ENCODE data around the gene INKA2.

INKA2 gene

DNA sequence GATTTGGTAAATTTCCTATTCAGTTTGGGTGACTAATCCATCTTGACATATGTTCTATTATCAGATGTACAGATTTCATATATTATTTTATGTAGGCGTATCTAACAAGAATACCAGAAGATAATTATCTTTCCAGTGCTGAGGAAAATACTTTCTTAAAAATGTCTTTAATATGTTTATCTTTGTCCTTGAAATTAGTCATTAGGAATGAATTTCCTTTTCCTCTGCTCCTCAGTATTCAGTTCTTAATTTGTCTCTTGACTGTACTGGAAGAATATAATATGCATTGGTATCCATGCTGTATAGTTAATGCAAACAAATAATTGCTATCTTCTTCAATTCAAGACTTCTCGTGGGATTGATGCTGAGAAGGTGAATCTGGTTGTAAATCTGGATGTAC is 23.1 kb upstream of the INKA2 start:
- H3K4me3 ChIP-seq (ENCODE audit: low read depth, low read length), result no peak overlapping the region
- H3K9me3 ChIP-seq (ENCODE audit: control insufficient read depth, low read length), result no peaks in the 10 kb centered on the region
- no peaks in the 10 kb centered on the region for H3K79me2 ChIP-seq
- no peaks in the 10 kb centered on the region for H3K36me3 ChIP-seq (ENCODE audit: control insufficient read depth, insufficient read depth, low read length)
- H3K27ac ChIP-seq, result no peak overlapping the region
- no peak for TF ChIP-seq CTCF (IDR thresholded peaks at IDR 0.05)
- no peaks in the 10 kb centered on the region for H3K4me1 ChIP-seq
- no peak overlapping the region for H3K9ac ChIP-seq
- no peak overlapping the region for H3K4me2 ChIP-seq (ENCODE audit: low read length)
- H3K27me3 ChIP-seq (ENCODE audit: control insufficient read depth, insufficient read depth, low read length), result no peaks in the 10 kb centered on the region
- H2AFZ ChIP-seq, result no peak overlapping the region

GRCh38 chr1:111761717-111762116 is 22.5 kb upstream of the INKA2 start:
- Histone ChIP-seq H3K4me1 (no peaks in the 10 kb centered on the region), H3K4me2 (ENCODE audit: low read length) (no peak overlapping the region), H3K79me2 (no peaks in the 10 kb centered on the region), H3K9ac (no peak overlapping the region), H2AFZ (no peak overlapping the region), H3K9me3 (ENCODE audit: control insufficient read depth, low read length) (no peaks in the 10 kb centered on the region), H3K27me3 (ENCODE audit: control insufficient read depth, insufficient read depth, low read length) (no peaks in the 10 kb centered on the region), H3K36me3 (ENCODE audit: control insufficient read depth, insufficient read depth, low read length) (no peaks in the 10 kb centered on the region), H3K4me3 (ENCODE audit: low read depth, low read length) (no peak overlapping the region), H3K27ac (no peak overlapping the region)
- no peak for TF ChIP-seq CTCF (IDR thresholded peaks at IDR 0.05)

GRCh38 chr1:111758373-111758772 is 19.2 kb upstream of the INKA2 start:
- Histone ChIP-seq H3K9ac (no peak overlapping the region), H3K9me3 (ENCODE audit: control insufficient read depth, low read length) (no peaks in the 10 kb centered on the region), H3K4me1 (no peaks in the 10 kb centered on the region)

DNA sequence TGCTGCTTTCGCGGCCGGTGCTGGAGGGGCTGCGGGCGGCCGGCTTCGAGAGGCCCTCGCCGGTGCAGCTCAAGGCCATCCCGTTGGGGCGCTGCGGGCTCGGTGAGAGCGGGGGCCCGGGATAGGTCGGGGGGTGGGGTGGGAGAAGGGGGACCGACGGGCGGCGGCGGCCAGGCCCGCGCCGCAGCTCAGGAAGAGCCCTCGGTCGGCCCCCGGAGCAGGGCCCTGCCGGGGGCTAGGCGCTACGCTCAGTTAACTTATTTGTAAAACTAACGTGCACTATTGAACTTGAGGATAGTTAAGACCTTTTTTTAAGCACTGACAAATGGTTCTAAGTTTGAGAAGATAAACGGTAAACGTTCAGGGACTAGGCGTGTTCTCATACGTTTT is 16.9 kb upstream of the INKA2 start:
- TF ChIP-seq CTCF (IDR thresholded peaks at IDR 0.05), result no peak
- H3K9ac ChIP-seq, result no peak overlapping the region
- no peaks in the 10 kb centered on the region for H3K9me3 ChIP-seq (ENCODE audit: control insufficient read depth, low read length)
- H3K27me3 ChIP-seq (ENCODE audit: control insufficient read depth, insufficient read depth, low read length), result no peaks in the 10 kb centered on the region
- H3K4me2 ChIP-seq (ENCODE audit: low read length), result peak overlapping the region; percentile 88
- no peaks in the 10 kb centered on the region for H3K36me3 ChIP-seq (ENCODE audit: control insufficient read depth, insufficient read depth, low read length)
- H3K79me2 ChIP-seq, result no peaks in the 10 kb centered on the region
- H3K27ac ChIP-seq, result peak overlapping the region; percentile 86
- peak overlapping the region; percentile 91 for H2AFZ ChIP-seq
- peak overlapping the region; percentile 86 for H3K4me3 ChIP-seq (ENCODE audit: low read depth, low read length)
- H3K4me1 ChIP-seq, result no peaks in the 10 kb centered on the region

More at GRCh38 chr1:111758373-111758772, 19.2 kb upstream of the INKA2 start:
- Histone ChIP-seq H2AFZ (no peak overlapping the region), H3K4me3 (ENCODE audit: low read depth, low read length) (no peak overlapping the region), H3K4me2 (ENCODE audit: low read length) (no peak overlapping the region), H3K79me2 (no peaks in the 10 kb centered on the region), H3K27me3 (ENCODE audit: control insufficient read depth, insufficient read depth, low read length) (no peaks in the 10 kb centered on the region), H3K36me3 (ENCODE audit: control insufficient read depth, insufficient read depth, low read length) (no peaks in the 10 kb centered on the region), H3K27ac (no peak overlapping the region)
- TF ChIP-seq CTCF (IDR thresholded peaks at IDR 0.05), result no peak

DNA sequence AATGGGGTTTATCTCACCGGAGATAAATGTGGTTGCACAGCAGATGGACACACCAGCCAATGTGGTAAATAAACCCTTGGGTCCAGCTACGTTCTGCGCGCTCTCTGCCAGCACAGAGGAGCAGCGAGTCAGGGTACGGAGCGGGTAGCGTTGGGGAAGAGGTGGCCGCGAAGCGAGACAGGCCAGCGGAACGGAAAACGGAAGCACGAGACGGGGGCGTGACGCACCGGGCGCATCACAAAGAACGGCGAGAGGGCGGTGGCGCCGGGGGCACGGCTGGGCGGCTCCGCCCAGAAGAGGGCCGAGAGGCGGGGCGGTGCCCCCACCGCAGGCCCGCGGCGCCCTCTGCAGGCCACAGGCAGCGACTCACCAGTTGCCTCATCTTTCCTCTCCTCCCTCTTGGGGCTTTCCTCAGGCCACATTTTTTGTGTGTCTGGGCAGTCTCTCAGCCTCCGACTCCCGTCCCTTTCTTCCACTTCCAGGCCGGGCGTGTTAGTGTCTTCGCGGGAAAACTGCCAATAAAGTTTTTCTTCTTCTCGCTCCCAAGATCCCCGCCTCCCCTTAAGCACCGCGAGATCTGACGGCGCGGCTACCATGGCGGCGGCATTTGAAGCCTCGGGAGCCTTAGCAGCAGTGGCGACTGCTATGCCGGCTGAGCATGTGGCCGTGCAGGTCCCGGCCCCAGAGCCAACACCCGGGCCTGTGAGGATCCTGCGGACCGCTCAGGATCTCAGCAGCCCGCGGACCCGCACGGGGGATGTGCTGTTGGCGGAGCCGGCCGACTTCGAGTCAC is 16.3 kb upstream of the INKA2 start, which contains the start of gene DDX20:
DDX20 (plus strand) TSS at position 571 of the 793 bp plus-strand sequence; CDS start at position 595, 24 bp downstream.
- no peaks in the 10 kb centered on the region for H3K36me3 ChIP-seq (ENCODE audit: control insufficient read depth, insufficient read depth, low read length)
- H3K79me2 ChIP-seq, result no peaks in the 10 kb centered on the region
- H3K27me3 ChIP-seq (ENCODE audit: control insufficient read depth, insufficient read depth, low read length), result no peaks in the 10 kb centered on the region
- H3K4me1 ChIP-seq, result no peaks in the 10 kb centered on the region
- H3K9ac ChIP-seq, result peak within 1 kb of the TSS; percentile 37
- H2AFZ ChIP-seq, result peak within 1 kb of the TSS; percentile 91
- no peaks in the 10 kb centered on the region for H3K9me3 ChIP-seq (ENCODE audit: control insufficient read depth, low read length)
- H3K4me3 ChIP-seq (ENCODE audit: low read depth, low read length), result peak within 1 kb of the TSS; percentile 86
- peak within 1 kb of the TSS; percentile 86 for H3K27ac ChIP-seq
- peak; percentile 82 for TF ChIP-seq CTCF (IDR thresholded peaks at IDR 0.05)
- peak within 1 kb of the TSS; percentile 88 for H3K4me2 ChIP-seq (ENCODE audit: low read length)

Measured in parathyroid adenoma (tissue), 2 donors.